IPS-18a (cell line): ENCODE data around the gene ADAM15.

Experiments used
- H3K27ac ChIP-seq: one replicate; pipeline ENCODE4 v1.5.1; 2013; ENCODE audit warnings: low read length
- H3K27me3 ChIP-seq: one replicate; pipeline ENCODE4 v1.6.1; 2013; ENCODE audit warnings: mild to moderate bottlenecking, low read length; ENCODE audit not compliant: control insufficient read depth, insufficient read depth
- H3K36me3 ChIP-seq: one replicate; pipeline ENCODE4 v1.6.1; 2013; ENCODE audit warnings: low read depth, low read length; ENCODE audit not compliant: control insufficient read depth
- H3K4me1 ChIP-seq: one replicate; pipeline ENCODE4 v1.6.1; 2013; ENCODE audit warnings: low read depth, low read length; ENCODE audit not compliant: control insufficient read depth
- H3K4me3 ChIP-seq: one replicate; pipeline ENCODE4 v1.5.1; 2013; ENCODE audit warnings: low read length
- H3K9ac ChIP-seq: one replicate; pipeline ENCODE4 v1.6.1; 2013; ENCODE audit warnings: mild to moderate bottlenecking, low read length, moderate library complexity
- H3K9me3 ChIP-seq: one replicate; pipeline ENCODE4 v1.6.1; 2013; ENCODE audit warnings: low read depth, low read length; ENCODE audit not compliant: control insufficient read depth

ADAM15 gene

DNA sequence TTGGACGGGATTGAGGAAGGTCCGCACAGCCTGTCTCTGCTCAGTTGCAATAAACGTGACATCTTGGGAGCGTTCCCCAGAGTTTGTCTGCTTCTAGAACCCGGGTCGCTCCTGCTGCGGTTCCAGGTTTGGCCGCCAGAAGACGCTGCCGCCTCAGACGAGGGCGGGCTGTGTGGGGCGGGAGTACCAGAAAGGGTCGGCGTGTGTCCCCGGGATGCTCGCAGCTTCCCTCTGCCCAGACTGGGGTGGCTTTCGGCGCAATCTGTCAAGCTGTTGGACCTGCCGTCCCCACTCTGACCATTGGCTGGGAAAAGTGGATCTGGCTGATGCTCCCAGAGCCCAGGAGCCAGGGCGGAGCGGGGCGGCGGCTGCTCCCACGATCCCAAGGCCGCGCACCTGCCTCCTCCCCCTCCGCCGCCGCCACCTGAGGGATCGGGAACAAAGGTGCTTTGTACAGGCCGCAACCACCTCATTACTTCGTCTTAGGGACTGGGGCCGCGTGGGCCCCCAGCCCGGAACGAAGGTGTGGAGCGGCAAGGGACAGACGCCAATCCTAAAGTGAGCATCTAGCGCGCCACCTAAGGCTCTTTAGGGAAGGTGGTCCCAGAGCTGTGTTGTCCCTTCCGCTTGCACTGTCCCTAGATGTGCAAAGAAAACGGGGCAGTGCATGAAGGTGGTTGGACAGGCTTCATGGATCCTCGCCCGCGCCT, 11.7 kb downstream of the ADAM15 start:
- peaks cover 18% of the 10 kb centered on the region for H3K4me1 ChIP-seq
- H3K9me3 ChIP-seq, result no peaks in the 10 kb centered on the region
- H3K27ac ChIP-seq, result no peak overlapping the region
- no peak overlapping the region for H3K9ac ChIP-seq
- H3K27me3 ChIP-seq, result peaks cover 6% of the 10 kb centered on the region
- peaks cover 9% of the 10 kb centered on the region for H3K36me3 ChIP-seq
- peak overlapping the region; percentile 89 for H3K4me3 ChIP-seq

DNA sequence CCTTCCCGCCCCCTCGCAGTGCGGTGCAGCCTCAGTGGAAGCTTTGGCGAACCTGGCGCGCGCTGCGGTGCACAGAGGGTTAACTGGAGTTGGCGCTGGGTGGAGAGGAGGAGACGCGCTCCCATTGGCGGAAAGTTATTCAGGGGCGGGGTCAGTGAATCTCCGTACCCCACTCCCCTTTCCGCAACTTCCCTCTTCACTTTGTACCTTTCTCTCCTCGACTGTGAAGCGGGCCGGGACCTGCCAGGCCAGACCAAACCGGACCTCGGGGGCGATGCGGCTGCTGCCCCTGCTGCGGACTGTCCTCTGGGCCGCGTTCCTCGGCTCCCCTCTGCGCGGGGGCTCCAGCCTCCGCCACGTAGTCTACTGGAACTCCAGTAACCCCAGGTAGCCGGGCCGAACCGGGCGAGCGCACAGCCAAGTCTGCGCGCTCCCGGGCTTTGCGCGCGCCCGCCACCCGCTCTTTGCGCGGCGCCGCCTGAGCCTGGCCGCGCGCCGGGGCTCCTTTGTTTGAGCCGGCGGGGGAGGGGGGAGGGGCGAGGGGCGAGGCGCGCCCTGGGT, 12.5 kb downstream of the ADAM15 start, which contains the start of gene EFNA4:
TSS of gene EFNA4 (plus strand) at position 191 of the 561 bp plus-strand sequence. CDS start at position 275, 84 bp downstream.
- H3K27me3 ChIP-seq, result peaks cover 6% of the 10 kb centered on the region
- H3K4me1 ChIP-seq, result peaks cover 18% of the 10 kb centered on the region
- peaks cover 6% of the 10 kb centered on the region for H3K36me3 ChIP-seq
- no peak within 1 kb of the TSS for H3K27ac ChIP-seq
- H3K9ac ChIP-seq, result peak within 1 kb of the TSS; percentile 82
- peak within 1 kb of the TSS; percentile 89 for H3K4me3 ChIP-seq
- no peaks in the 10 kb centered on the region for H3K9me3 ChIP-seq

DNA sequence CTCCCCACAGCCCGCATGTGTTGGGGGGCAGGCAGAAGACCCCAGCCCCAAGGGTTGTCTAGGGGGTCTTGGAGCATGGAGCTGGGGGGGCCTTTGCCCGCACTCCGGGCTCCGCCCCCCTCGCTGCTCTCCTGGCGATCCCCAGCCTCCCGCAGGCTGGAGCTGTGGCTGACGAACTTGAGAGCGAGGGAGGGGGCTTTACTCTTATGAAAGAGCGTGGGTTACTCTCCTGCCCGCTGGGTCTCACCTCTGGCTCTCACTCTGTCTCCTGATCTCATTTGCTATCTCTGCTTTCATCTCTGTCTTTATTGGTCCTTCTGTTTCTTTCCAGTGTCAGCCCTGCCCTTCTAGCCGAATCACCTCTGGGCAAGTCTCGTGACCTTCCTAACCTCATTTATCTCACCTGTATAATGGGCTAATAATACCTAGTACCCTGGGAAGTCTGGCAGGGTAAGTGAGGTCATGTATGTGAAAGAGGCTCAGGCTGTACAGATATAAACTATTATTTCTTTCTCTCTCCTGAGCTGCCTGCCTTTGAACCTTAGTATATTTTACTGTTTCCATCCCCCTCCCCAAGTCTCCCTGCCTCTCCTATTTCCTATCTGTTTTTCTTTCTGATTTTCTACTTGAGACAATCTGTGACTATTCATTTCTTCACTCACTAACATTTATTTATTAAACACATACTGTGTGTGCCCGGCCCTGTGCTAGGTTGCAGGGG, 13.2 kb downstream of the ADAM15 start:
- no peak overlapping the region for H3K27ac ChIP-seq

DNA sequence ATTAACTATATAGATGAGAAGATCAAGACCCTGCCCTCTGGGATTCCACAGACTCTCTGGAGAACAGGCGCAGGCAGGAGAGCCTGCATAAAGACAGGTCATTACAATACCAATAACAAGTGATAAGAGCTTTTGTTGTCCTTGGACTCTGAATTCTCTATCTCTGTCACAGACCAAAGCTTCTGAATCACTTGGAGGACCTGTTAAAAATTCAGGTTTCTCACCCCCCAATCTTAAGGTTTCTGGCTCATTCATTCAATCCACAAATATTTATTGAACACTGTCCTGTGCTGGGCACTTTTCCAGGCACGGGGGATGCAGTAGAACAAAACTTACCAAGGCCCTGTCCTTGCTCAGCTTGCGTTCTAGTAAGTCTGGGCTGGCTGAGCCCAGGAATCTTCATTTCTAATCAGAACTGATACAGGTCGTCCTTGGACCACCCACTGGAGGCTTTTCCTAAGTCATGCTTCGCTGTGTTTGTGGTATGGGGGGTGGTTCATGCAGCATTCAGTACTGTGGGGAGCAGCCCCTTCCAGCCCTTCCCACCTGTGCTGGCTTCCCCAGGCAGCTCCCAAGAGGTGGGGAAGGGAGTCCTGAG, 13.8 kb downstream of the ADAM15 start:
- Histone ChIP-seq H3K4me1 (peaks cover 18% of the 10 kb centered on the region), H3K9ac (no peak overlapping the region), H3K27me3 (peaks cover 6% of the 10 kb centered on the region), H3K36me3 (peaks cover 12% of the 10 kb centered on the region), H3K27ac (no peak overlapping the region), H3K4me3 (peak overlapping the region; percentile 89), H3K9me3 (no peaks in the 10 kb centered on the region)

More for the DNA sequence above, 13.2 kb downstream of the ADAM15 start:
- Histone ChIP-seq H3K4me1 (peaks cover 18% of the 10 kb centered on the region), H3K36me3 (peaks cover 12% of the 10 kb centered on the region), H3K9ac (peak overlapping the region; percentile 82), H3K4me3 (peak overlapping the region; percentile 89), H3K9me3 (no peaks in the 10 kb centered on the region), H3K27me3 (peaks cover 6% of the 10 kb centered on the region)

DNA sequence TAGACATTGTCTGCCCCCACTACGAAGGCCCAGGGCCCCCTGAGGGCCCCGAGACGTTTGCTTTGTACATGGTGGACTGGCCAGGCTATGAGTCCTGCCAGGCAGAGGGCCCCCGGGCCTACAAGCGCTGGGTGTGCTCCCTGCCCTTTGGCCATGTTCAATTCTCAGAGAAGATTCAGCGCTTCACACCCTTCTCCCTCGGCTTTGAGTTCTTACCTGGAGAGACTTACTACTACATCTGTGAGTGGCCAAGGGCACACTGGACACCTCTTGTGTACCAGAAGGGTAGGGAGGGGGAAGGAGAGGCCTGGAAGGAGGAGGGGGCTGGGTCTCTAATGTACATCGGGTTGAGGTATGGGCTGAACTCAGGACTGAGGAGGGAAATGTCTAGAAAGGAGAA, 15.7 kb downstream of the ADAM15 start:
- Histone ChIP-seq H3K9ac (no peak overlapping the region), H3K27ac (no peak overlapping the region), H3K27me3 (peaks cover 21% of the 10 kb centered on the region), H3K4me1 (peaks cover 28% of the 10 kb centered on the region), H3K9me3 (no peaks in the 10 kb centered on the region), H3K4me3 (no peak overlapping the region), H3K36me3 (peaks cover 12% of the 10 kb centered on the region)

DNA sequence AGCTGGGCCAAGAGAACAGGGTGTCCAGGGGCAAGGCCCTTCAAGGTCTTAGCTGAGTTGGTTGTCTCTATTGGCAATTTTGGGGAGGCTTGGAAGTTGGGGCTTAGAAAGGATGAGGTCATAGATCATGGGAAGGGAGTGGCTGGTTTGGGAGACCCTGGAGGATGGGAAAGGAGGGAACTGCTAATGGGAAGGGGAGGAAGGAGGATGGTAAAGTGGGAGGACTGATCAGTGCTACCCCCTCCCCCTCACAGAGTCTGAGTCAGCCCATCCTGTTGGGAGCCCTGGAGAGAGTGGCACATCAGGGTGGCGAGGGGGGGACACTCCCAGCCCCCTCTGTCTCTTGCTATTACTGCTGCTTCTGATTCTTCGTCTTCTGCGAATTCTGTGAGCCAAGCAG, 17.5 kb downstream of the ADAM15 start:
- Histone ChIP-seq H3K27ac (no peak overlapping the region), H3K4me1 (peaks cover 30% of the 10 kb centered on the region), H3K9ac (no peak overlapping the region), H3K9me3 (no peaks in the 10 kb centered on the region), H3K4me3 (no peak overlapping the region), H3K27me3 (peaks cover 26% of the 10 kb centered on the region), H3K36me3 (peaks cover 12% of the 10 kb centered on the region)

DNA sequence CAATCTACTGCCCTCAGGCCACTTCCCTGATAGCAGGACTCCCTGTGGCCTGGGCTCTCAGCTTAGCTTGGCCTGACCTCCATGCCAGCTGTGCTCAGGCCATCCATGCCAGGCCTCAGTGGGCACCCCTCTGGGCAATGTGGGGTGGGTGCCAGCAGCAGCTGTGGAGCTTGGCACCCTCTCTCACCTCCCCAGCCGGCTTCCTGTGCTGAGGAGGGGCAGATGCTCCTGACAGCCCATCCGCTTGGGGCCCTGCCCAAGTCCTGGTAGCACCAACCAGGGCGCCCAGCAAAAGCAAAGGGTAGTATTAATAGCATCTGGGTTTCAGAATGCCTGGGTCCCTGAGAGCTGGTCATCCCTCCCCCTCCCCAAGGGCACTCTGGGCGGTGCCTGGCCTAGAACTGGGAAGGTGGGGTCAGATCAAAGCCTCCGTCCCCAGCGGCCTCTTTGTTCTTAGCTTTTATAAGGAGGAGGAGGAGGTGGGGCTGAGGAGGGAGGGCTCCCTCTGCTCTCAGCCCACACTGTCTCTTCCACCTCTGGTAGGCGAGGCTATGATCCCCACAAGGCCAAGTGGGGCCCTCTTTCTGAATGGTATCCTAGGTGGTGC, 18.5 kb downstream of the ADAM15 start:
- H3K4me3 ChIP-seq, result peak overlapping the region; percentile 68
- H3K27me3 ChIP-seq, result peaks cover 26% of the 10 kb centered on the region
- H3K27ac ChIP-seq, result no peak overlapping the region
- no peak overlapping the region for H3K9ac ChIP-seq
- H3K4me1 ChIP-seq, result peaks cover 26% of the 10 kb centered on the region
- H3K9me3 ChIP-seq, result no peaks in the 10 kb centered on the region
- peaks cover 12% of the 10 kb centered on the region for H3K36me3 ChIP-seq

DNA sequence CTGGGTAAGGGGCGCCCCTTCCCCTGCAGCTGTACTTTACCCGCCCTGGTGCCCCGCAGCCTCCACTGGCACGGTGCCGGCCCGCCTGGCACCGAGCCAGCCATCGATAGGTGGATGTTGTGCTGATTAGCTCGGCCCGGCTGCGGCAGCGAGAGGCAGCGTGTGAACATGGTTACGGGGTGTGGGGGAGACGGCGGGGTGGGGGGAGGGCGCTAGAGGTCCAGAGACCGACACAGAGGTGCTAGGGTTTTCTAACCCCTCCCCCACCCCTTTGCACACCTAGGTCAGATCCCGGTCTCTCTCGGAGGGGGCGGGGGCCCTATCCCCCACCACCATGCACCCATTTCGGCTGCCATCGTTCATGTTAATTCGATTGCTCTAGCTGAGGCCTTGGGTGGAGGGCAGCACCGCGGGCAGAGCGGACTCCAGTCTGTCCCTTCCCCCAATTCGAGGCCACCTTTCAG, 19.1 kb downstream of the ADAM15 start:
- Histone ChIP-seq H3K36me3 (peaks cover 12% of the 10 kb centered on the region), H3K9ac (peak overlapping the region; percentile 46), H3K27ac (no peak overlapping the region), H3K4me3 (peak overlapping the region; percentile 68), H3K9me3 (no peaks in the 10 kb centered on the region), H3K4me1 (peaks cover 21% of the 10 kb centered on the region), H3K27me3 (peaks cover 26% of the 10 kb centered on the region)

DNA sequence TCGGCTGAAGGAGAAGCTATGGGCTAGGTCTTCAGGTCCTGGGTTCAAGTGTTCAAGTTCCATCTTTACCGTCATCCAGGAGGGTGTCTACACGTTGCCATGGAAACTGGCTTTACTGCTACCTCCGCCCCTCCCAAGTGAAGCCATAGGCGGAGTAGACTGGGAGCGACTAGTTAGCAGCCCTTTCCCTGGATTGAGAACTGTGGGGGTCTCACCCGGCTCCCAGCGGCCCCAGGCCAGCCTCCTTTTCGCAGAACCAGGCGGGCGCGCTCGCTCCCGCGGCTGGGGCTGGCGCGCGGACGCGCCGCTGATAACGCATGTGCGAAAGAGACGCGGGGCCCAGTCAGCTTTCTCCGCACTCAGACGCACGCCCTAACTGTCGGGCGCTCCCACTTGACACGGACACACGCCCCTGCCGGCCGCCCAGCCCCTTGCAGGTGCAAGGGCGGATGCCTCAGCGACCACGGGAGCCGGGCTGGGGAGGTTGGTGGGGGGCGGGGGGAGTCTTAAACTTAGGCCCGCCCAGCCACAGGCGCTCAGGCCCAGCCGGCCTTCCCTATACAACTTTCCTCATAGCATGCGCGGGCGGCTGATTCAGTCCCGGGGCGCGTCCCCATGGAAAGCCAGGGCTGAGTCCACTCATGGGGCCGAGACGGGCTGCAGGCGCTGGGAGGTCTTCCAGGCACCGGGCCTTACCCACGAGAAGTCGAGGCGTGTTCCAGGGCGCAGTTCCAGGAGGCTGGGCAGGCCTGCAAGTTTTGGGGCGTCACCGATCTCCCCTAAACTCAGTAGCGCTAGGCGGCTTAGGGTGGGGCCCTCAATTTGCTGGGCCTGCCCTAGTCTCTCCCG, 19.8 kb downstream of the ADAM15 start:
- Histone ChIP-seq H3K36me3 (peaks cover 12% of the 10 kb centered on the region), H3K9me3 (no peaks in the 10 kb centered on the region), H3K27me3 (peaks cover 26% of the 10 kb centered on the region), H3K4me1 (peaks cover 21% of the 10 kb centered on the region), H3K9ac (peak overlapping the region; percentile 46), H3K27ac (no peak overlapping the region), H3K4me3 (peak overlapping the region; percentile 68)

DNA sequence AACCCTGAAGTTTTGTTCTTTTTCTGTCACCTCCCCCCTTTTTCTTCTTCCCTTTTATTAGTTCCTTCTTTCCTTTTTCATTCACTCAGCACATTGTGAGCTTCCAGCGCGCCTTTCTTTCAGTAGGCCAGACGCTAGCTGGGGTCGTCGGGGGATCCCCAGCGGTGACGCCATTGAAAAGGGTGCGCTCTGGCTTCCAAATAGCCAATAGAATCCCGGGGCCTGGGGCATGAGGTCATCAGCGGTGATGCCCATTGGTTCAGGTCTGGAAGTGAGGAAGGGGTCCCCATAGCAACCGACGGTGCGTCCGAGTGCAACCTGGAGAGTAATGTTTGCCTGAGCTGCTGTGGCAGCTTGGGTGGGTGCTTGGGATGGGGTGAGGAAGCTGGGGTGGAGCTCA, 20.6 kb downstream of the ADAM15 start:
- H3K27ac ChIP-seq, result no peak overlapping the region
- H3K27me3 ChIP-seq, result peaks cover 26% of the 10 kb centered on the region
- H3K9ac ChIP-seq, result peak overlapping the region; percentile 46
- H3K36me3 ChIP-seq, result peaks cover 12% of the 10 kb centered on the region
- H3K4me1 ChIP-seq, result peaks cover 21% of the 10 kb centered on the region
- no peaks in the 10 kb centered on the region for H3K9me3 ChIP-seq
- peak overlapping the region; percentile 68 for H3K4me3 ChIP-seq
